NCI-H774 (cell line): Measurements from ENCODE around the gene NELL1.

Experiments used
- DNase-seq: peaks from one replicate; lab custom pipeline; 2025; lab: John Stamatoyannopoulos, UW

Gene NELL1

DNA sequence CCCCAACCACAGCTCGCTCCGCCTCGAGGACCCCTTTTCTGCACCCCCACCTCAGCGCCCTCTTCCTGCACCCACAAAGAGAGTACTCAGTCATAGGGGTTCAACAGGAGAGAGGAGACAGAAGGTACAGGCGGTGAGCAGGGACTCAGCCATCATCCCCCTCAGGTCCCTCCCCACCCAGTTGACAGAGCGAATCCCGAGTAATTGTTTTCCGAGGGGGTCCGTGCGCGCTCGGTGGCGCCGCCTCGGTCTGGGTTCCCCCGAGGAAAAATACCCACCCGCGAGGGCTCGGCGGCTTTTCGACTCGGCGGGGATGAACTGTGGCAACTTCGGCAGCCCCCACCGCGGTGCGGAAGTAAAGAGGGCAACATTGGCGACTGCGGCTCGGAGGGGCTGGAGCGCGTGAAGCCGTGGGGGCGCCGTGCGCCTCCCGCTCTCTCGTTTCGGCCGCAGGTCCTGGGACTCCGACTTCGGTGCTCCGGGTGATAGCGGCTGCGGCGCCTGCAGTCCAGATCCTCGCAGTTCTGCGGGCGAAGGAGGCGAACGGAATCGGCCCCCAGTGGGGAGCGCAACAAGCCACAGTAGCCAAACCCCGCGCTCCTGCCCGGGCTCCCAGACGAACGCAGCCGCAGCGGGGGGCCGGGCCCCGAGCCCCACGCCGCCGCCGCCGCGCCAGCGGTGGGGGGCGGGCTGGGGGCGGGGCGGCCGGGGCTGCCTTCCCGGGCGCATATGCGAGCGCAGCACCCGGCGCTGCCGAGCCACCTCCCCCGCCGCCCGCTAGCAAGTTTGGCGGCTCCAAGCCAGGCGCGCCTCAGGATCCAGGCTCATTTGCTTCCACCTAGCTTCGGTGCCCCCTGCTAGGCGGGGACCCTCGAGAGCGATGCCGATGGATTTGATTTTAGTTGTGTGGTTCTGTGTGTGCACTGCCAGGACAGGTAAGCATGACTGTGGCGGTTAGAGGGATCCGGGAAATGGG lies at the start of gene NELL1:
NELL1 (plus strand) TSS at position 743 of the 976 bp plus-strand sequence.
- DNase-seq: peak; percentile 33

GRCh38 chr11:20620988-20621387 lies 48.4 kb upstream of the NELL1 start:
- no peak for DNase-seq

- no peak for DNase-seq
These were observed 47.7 kb upstream of the NELL1 start for GRCh38 chr11:20621679-20622078.

DNA sequence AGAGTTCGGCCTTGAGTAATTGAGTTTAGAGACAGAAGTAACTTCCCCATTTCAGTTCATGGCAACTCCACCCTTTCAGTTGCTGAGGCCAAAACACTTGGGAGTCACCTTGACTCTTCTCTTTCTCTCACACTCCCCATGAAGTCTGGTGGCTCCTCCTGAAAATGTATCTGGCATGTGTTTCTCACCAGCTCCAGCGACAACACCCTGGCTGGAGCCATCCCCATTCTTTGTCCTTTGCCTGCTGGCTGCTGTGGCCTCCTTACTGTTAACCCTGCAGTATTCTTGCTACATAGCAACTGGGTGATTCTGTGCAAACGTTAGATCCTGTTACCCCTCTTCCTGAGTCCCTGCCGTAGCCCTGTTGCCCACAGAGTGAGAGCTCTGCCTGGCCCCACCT lies 46.1 kb upstream of the NELL1 start:
- no peak for DNase-seq

GRCh38 chr11:20626279-20626678 lies 43.1 kb upstream of the NELL1 start:
- DNase-seq: no peak

- DNase-seq: no peak
These were observed 42.4 kb upstream of the NELL1 start for GRCh38 chr11:20627026-20627425.

DNA sequence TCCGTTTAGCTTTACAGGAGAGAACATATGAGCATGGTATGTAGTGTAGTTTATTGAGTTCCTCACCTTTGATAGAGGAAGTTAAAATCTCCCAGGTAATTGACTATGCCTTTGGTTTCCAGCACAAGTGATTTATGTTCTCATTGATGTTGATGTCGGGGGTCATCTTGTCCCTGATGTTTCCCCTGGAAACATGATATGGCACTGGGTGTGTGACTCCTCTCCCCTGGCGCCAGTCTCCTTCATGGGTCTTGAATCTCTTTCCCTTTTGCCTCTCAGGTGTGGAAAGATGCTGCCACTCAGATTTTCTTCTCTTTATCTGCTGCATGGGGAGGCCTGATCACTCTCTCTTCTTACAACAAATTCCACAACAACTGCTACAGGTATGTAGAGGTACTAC lies 41.7 kb upstream of the NELL1 start:
- no peak for DNase-seq

DNA sequence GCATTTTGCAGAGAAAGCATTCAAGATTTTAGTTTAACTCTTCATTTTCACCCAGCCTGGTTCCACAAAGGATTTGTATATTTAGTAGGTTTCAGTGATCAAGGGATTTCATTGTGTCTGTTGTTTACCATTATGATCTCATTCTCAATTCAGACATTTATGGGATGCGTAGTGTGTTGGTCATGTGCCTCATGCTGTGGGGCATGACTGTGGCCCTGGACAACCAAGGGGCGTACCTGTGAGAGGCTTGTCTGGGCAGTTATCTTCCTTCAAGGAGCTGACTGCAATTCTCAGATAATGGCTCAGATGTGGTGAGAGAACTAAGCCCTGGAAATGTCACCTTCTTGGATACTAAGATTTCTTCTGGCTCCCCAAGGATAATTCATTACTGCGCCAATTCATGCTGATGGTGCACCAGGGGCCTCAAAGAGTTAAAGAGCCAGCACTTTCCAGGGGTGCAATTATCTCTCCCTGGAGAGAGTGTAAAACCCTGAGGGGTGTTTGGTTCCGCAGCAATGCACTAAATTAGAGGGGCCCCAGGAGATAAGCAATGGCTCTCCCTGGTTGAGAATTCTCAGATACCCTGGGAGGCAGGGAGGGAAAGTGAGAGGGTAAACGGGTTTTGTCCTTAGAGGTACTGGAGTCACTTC lies 37.7 kb upstream of the NELL1 start:
- DNase-seq: peak; percentile 54

- DNase-seq: no peak
These were observed 37.2 kb upstream of the NELL1 start for GRCh38 chr11:20632169-20632532.

- no peak for DNase-seq
These were observed 35.3 kb upstream of the NELL1 start for GRCh38 chr11:20634044-20634443.

GRCh38 chr11:20634781-20635180 lies 34.6 kb upstream of the NELL1 start:
- no peak for DNase-seq

GRCh38 chr11:20638074-20638473 lies 31.3 kb upstream of the NELL1 start:
- DNase-seq: no peak

GRCh38 chr11:20639688-20640087 lies 29.7 kb upstream of the NELL1 start:
- no peak for DNase-seq

GRCh38 chr11:20640401-20640800 lies 29.0 kb upstream of the NELL1 start:
- no peak for DNase-seq

- DNase-seq: no peak
These were observed 25.0 kb upstream of the NELL1 start for GRCh38 chr11:20644360-20644759.

DNA sequence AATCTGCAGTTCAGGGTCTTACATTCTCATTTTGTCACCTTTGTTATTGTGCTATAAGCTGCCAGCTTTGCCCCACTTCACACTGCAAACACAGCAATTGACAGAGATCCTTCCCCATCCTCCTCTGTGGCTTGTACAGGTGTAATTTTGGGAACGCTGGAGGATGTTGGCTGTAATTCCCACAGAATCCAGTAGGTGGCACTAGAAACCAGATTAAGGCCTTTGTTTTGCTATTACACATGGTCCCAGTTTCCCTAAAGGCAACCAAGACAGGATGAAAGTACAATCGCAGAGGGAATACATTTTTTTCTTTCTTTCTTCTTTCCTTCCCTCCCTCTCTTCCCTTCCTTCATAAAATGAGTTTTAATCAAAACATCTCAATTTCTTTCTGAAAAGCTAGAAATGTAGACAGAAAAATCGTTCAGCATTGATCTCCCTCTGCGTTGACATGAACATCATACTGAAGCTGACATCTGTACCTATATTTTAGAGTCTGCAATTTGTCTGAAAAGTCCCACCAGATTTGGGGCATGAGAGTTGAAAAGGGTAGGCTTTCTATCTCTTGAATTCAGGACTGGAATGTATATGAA lies 21.3 kb upstream of the NELL1 start:
- peak; percentile 62 for DNase-seq

DNA sequence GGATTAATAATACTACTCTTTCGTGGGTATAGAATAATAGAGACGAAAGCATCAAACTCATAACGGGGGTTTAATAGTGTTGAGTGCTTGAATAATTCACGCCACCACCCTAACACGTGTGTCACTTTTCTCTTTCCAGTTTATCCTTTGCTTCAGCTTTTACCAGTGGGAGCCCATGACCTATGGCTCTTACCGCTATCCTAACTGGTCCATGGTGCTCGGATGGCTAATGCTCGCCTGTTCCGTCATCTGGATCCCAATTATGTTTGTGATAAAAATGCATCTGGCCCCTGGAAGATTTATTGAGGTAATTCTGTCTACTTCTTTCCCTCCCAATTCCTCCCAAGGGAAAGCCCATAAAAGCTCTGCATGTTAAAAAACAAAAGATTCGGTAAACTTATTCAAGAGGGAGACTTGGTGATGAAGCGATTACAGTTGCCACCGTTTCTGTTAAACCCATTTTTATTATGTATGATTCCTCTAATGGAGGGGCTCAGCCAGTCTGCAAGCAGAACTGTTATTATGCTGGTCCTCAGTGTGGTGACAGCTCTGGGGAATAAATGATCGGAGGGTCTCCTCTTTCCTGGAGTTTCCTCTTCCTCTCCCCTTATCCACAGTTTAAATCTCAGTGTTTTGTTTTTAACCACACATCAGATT lies 17.1 kb upstream of the NELL1 start:
- DNase-seq: no peak

DNA sequence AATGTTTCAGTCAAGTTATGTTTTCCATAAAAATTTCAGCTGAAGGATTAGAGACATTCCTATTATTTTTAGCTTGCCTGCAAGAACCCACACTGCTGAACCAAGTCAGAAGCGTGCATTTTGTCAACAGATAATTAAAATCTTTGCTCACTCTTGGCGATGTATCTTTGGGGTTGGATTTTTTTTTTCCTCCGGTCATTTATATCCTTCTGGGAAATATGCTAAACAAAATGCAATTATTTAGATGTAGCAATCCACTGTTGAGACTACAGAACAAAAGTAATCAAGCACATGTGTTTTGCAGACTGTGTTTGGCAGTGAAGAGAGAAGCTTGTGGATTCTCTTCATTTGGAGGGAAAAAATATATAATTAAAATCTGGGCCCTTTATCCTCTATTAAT lies 15.3 kb upstream of the NELL1 start:
- DNase-seq: no peak

- DNase-seq: no peak
These were observed 12.5 kb upstream of the NELL1 start for GRCh38 chr11:20656901-20657300.

DNA sequence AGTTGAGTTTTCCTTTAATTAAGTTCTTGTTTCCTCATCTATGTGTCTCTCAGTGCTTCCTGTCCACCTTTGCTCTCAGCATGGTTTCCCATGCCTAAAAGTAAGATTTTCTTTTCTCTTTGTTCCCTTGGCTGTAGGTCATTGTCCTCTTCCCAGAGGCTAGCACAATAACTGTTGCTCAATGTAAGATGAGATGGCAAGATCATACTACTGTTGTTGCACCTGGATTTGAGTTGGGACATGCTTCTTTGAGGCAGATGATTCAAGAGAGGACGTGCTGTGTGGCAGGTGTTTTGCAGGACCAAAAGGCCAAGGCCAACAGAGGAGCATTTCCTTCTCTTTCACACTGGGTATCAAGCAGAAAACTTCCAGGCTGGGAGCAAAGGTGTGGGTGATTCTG lies 11.3 kb upstream of the NELL1 start:
- DNase-seq: no peak

GRCh38 chr11:20661445-20661844 lies 7.9 kb upstream of the NELL1 start:
- no peak for DNase-seq

DNA sequence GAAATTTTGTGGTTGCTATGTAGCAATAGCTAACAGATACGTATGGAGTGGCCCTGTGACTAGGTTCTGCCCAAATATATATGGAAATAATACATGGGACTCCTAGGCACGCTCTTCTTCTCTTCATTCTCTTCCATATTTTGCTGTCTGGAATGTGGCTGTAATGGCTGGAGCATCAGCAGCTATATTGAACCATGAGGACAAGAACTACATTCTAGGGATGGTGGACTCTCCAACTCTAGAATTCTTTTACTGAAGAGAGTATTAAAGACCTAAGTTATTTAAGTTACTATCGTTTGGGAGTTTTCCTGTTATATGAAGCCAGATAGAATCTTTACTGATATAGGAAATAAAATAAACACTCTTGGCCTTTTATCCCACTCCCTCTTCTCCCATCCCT lies 7.5 kb upstream of the NELL1 start:
- no peak for DNase-seq
